HG02852 (cell line): ENCODE data around the gene MAP7D1.

Source experiments
- ATAC-seq: cut with Tn5 transposase; IDR thresholded peaks from one replicate; pipeline ENCODE4 v1.9.1; 2021; ENCODE audit warnings: mild to moderate bottlenecking, moderate library complexity; ENCODE audit not compliant: unreplicated experiment

MAP7D1 gene

DNA sequence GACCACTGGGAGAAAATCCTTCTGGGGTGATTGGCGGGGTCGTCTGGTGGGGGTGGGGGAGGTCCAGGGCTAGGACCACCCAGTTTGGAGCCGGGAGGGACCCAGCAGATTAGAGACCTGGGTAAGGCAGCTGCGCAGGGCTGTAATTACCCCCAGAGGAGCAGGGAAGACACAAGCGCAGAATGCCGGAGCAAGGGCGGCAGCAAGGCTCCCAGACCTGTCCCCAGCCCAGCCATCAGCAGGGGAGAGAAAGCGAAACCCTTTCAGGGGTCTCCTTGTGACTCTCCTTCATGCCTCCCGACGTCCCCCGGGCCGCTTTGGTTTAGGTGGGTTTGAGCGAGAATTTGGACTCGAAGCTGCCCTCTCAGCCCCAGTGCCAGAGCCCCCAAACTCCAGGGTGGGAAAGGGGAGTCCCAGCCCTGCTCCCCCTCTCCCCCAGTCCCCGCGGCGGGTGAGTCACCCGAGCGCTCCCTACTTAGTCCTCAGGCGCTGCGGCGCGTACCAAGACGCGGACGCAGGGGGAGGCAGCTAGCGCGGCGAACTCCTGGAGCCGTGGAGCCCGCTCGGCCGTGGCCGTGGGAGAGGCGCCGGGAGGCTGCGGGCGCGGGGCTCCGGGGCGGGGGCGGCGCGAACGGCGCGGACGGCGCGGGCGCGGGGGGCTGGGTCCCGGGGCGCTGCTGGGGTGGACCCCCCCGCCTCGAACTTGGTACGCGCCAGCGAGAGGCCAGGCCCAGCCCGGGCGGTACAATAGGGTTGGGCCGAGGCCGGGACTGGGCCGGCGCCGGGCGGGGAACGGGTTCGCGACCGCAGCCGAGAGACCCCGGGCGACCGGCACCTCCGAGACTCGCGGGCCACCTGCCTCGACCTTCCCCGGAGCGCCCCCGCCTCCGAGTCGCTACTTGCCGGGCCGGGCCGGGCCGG lies at the start of gene MAP7D1:
Gene MAP7D1 (plus strand): TSS at position 753 of the 921 bp plus-strand sequence. CDS start 258 bp downstream, outside the sequence.
- peak; percentile 55 for ATAC-seq

DNA sequence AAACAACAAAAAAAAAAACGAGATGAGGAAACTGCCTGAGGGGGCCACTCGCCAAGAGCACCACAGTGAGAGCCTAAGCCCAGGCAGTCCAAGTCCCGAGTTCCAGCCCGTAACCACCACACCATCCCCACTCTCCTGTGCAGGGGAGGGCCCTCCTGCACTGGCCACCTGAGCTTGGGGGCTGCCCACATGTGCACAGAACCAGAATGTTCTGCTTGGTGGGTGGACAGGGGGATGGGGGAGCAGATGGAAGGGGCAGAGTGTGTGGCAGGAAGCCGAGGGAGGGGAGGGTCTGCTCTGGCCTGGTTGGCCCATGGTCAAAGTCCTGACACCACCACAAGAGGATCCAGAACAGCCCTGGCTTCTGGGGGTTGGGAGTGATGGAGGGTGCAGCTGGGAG lies 49.7 kb upstream of the MAP7D1 start:
- no peak for ATAC-seq

- ATAC-seq = no peak
Observed at GRCh38 chr1:36107394-36107793, 48.6 kb upstream of the MAP7D1 start.

GRCh38 chr1:36108314-36108713 lies 47.6 kb upstream of the MAP7D1 start:
- ATAC-seq = no peak

GRCh38 chr1:36109041-36109679 lies 46.8 kb upstream of the MAP7D1 start:
- no peak for ATAC-seq

DNA sequence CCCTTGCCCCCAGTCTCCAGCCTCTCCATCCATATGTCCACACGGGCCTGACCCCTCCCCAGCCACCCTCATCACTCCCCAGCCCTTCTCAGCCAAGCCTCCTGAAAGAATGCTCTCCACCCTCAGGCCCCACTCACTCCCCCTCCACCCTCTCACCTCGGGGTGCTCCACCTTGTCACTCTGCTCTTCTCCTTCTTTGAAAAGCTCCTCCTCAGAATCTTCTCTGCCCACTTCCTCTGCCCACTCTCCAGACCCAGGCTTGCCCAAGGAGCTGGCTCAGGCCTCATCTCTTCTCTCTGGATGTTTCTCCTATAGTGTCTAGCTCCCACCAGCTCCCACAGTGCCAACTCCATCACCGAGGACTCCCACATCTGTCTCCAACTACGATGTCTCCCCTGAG lies 44.8 kb upstream of the MAP7D1 start:
- no peak for ATAC-seq

DNA sequence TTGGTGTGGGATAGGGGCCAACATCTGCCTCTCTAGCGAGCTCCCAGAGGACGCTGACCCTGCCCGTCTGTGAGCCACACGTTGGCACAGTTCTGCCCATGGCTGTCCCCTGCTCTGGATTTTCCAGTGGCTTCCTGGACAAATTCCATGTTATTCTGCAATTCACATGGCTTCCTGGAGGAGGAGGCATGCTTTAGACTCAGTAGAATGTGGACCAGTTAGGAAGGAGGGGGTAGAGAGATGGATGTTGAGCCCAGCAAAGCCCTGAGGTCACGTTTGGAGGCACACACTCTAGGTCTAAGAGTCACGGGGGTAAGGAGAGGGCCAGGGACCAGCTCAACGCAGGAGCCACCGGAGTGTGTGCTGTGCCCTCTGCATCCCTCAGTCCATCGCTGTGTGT lies 43.1 kb upstream of the MAP7D1 start:
- ATAC-seq = no peak

DNA sequence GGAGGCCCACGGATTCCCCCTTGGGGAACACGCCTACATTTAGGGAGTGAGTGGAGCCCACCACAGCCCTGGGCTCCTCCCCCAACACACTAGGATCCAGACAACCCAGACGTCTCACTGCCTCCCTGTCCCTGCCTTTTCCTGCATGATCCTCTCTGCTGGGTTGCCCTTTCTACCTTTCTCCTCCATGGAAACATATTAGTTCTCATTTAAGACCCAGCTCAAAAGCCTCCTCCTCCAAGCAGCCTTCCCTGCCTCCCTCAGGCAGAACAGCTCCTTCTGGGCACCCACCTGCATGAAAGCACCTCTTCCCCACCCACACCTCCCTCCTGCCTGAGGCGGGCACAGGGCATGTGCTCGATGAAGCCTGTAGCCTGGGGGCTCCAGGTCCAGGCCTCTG lies 41.6 kb upstream of the MAP7D1 start:
- ATAC-seq = no peak

- no peak for ATAC-seq
Observed at GRCh38 chr1:36115200-36115669, 40.7 kb upstream of the MAP7D1 start.

DNA sequence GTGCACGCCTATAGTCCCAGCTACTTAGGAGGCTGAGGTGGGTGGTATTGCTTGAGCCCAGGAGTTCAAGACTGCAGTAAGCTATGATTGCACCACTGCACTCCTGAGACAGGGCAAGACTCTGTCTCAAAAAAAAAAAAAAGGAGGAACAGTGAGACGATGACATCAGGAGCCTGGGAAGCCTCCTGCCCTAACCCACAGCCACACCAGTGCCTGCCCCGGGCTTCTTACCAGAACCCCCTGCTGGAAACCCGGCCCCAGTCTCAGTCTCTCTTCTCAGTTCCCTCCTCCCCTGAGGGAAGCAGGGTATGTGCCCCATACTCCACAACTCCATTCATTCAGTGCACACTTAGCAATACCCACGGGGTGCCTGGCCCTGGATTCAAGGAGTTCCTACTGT lies 40.0 kb upstream of the MAP7D1 start:
- no peak for ATAC-seq

- no peak for ATAC-seq
Observed at GRCh38 chr1:36116901-36117300, 39.1 kb upstream of the MAP7D1 start.

GRCh38 chr1:36118447-36119204 lies 37.3 kb upstream of the MAP7D1 start:
- no peak for ATAC-seq

DNA sequence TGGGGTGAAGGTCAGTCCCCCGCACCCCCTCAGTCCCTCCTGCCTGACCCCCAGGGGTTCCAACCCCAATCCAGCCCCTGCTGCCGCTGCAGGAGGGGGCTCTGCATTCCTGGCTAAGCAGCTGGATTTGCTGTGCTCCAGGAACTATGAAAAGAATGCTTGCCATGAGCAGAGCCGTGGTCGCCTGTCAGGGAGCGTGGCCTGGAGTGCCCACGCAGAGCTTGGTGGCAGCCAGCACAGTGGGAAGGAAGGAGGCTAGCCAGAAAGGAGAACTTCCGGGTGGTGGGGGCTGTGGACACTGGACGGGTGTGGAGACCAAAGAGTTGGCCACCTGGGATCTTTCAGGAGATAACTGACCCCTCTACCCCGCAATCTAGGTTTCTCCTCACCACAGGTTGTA lies 36.5 kb upstream of the MAP7D1 start:
- ATAC-seq = no peak

- no peak for ATAC-seq
Observed at GRCh38 chr1:36122062-36123030, 33.6 kb upstream of the MAP7D1 start.

DNA sequence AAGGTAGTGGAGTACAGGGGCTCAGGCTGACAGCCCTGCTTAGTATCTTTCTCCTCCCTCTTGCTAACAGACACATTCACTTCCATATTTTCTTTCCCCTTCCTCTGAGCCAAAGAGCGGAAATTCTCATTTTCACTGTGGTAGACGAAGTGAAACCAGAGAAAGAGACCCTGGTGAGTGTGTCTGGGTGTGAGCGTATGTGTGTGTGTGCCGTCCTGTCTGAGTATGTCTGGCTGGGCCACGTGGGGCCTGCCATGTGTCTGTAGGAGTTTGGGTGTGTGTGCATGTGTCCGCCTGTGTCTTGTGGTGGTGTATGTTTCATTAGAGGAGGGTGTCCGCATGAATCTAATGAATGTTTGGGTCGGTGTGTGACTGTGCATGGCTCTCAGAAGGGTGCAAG lies 32.6 kb upstream of the MAP7D1 start:
- no peak for ATAC-seq

- no peak for ATAC-seq
Observed at GRCh38 chr1:36124404-36125128, 31.4 kb upstream of the MAP7D1 start.

- no peak for ATAC-seq
Observed at GRCh38 chr1:36125129-36125991, 30.6 kb upstream of the MAP7D1 start, which contains the start of gene COL8A2. Gene COL8A2 (minus strand): TSS chr1:36125222. CDS start chr1:36100242, 24,980 bp downstream.

GRCh38 chr1:36126005-36126716 lies 29.8 kb upstream of the MAP7D1 start:
- ATAC-seq = no peak
